NCI-H69 (cell line): ENCODE results near the gene PILRB.

Experiments used
- DNase-seq: peaks from one replicate; lab custom pipeline; 2025; lab: John Stamatoyannopoulos, UW

The PILRB gene

DNA sequence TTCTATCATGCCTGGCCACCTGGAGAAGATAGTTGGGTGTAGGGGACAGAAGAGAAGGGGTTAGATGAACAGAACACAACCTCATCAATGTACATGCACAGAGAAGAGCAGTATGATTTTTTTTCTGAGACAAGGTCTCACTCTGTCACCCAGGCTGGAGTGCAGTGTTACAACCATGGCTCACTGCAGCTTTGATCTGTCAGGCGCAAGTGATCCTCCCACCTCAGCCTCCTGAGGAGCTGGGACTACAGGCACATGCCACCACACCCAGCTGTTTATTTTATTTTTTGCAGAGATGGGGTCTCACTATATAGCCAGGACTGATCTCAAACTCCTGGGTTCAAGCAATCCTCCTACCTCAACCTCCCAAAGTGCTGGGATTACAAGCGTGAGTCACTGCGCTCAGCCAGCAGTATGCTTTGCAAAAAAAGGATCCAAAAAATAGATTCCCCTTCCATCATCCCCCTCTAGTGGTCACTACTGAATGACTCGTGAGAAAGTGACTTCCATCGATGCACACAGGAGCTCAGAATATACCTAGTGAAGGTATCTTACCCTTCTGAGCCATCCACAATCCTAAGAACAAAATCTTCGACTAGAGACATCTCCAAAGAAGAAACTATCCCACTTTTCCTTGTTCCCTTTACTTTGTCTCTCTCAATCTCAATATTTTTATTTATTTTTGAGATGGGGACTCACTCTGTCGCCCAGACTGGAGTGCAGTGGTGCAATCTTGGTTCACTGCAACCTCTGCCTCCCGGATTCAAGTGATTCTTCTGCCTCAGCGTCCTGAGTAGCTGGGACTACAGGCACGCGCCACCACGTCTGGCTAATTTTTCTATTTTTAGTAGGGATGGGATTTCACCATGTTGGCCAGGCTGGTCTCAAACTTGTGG, 49.6 kb downstream of the PILRB start:
- DNase-seq = peak; percentile 71

DNA sequence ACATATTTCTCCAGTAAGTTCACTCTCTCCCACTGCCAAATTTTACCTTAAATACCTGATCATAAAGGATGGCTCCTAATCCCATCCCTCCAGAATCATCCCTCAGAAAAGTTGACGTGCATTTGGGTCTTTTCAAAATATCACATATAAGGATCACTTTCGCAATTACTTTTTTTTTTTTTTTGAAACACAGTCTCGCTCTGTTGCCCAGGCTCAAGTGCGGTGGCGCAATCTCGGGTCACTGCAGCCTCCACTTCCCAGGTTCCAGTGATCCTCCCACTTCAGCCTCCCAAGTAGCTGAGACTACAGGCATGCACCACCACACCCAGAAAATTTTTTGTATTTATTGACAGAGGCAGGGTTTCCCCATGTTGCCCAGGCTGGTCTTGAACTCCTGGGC, 53.2 kb downstream of the PILRB start:
- no peak for DNase-seq

DNA sequence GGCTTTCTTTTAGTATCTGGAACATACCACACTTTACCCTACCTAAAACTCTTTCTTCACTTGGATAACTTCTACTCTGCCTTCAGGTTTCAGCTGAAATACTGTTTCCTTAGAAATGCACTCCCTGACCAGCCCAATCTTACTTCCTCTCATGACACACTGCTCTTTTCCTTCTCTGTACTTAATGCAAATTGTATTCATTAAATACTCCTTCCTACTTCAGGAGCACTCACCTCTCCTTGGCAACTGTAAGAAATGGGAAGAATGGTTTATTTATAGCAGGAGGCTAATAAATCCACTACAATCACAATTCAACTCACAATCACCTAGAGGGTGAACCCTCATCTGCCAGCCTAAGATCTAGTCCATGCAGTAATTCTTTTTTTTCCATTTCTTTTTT, 55.4 kb downstream of the PILRB start:
- no peak for DNase-seq

DNA sequence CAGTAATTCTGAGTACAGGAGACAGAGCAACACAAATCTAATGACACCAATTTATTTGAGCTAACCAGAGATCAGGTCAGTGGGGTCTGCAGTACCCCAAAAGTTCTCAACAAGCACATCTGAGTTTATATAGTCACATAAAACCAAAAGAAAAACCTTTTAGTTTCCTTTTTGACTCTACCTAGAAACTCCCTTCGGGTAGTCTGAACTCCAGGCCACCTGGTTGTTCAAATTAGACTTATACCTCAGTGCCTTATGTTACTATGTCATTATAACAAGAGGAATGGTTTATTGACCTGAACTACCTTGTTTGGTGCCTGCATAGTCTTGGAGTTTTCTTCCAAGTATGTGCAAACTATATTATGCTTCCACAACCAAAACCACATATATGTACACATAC, 56.0 kb downstream of the PILRB start:
- DNase-seq = no peak

DNA sequence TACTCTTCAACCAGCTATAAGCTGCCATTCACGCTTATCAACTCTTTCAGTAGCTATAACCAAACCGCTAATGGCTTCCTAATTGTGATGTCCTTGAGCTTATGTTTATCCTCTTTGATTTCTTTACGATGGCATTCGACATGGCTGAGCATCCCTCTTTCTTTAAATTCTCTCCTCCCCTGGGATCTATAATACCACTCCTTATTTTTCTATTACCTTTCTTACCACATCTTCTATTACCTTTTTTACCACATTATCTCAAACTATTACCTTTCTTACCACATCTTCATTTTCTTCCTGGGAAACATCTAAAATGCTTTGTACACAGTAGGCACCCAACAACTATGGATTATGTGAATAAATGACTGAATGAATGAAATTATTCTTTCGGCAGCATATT, 57.5 kb downstream of the PILRB start:
- no peak for DNase-seq
